Measurements from ENCODE around the gene NRXN2.

NRXN2 gene

GRCh38 chr11:64757549-64758329 lies 34.7 kb upstream of the NRXN2 start:
- TF ChIP-seq RAD21 (IDR thresholded peaks at IDR 0.05; ENCODE audit: low read depth) (no peak), TAF1 (IDR thresholded peaks at IDR 0.05; ENCODE audit: low read depth) (no peak), USF1 (IDR thresholded peaks at IDR 0.05) (no peak), CEBPB (IDR thresholded peaks at IDR 0.05) (no peak), ZBTB7A (IDR thresholded peaks at IDR 0.05; ENCODE audit: low read depth) (no peak), TEAD4 (IDR thresholded peaks at IDR 0.05) (no peak), CREB1 (IDR thresholded peaks at IDR 0.05; ENCODE audit: low read depth) (no peak), NFIC (IDR thresholded peaks at IDR 0.05) (no peak), TCF12 (IDR thresholded peaks at IDR 0.05; ENCODE audit: low read depth) (no peak)
- TF ChIP-seq, protein P1, sequence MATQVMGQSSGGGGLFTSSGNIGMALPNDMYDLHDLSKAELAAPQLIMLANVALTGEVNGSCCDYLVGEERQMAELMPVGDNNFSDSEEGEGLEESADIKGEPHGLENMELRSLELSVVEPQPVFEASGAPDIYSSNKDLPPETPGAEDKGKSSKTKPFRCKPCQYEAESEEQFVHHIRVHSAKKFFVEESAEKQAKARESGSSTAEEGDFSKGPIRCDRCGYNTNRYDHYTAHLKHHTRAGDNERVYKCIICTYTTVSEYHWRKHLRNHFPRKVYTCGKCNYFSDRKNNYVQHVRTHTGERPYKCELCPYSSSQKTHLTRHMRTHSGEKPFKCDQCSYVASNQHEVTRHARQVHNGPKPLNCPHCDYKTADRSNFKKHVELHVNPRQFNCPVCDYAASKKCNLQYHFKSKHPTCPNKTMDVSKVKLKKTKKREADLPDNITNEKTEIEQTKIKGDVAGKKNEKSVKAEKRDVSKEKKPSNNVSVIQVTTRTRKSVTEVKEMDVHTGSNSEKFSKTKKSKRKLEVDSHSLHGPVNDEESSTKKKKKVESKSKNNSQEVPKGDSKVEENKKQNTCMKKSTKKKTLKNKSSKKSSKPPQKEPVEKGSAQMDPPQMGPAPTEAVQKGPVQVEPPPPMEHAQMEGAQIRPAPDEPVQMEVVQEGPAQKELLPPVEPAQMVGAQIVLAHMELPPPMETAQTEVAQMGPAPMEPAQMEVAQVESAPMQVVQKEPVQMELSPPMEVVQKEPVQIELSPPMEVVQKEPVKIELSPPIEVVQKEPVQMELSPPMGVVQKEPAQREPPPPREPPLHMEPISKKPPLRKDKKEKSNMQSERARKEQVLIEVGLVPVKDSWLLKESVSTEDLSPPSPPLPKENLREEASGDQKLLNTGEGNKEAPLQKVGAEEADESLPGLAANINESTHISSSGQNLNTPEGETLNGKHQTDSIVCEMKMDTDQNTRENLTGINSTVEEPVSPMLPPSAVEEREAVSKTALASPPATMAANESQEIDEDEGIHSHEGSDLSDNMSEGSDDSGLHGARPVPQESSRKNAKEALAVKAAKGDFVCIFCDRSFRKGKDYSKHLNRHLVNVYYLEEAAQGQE (IDR thresholded peaks at IDR 0.05; ENCODE audit: low read depth), result no peak

DNA sequence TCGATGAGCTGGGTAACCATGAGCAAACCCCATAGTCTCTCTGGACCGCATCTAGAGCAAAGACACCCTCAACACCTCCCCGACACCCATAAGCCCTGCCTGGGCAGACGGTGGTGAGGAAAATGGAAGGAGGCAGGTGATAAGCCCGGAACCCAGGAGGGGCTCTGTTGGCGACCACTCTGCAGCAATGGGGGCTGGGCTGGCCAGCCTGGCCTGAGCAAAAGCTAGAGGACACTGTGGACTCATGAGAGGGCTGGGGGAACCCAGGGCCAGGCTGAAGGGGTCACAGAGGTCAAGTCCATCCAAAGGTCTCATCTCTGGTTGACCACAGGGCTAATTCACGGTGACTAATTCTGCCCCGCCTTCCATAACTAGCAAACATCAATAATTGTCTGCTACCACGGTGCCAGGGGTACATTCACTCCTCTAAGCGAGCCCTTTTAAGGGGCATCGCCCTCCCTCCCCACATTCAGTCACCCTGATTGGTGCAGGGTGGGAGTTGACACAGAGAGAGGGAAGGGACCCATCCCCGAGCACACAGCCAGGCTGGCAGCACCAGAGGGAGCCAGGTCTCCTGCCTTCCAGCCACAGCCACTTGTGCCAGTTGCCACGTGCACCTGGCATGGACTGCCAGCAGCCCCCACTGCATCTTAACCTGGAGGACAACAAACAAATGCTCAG lies 32.8 kb upstream of the NRXN2 start:
- TF ChIP-seq FOXM1 (IDR thresholded peaks at IDR 0.05; ENCODE audit: borderline replicate concordance, low read depth), result no peak
- TF ChIP-seq ZBTB7A (IDR thresholded peaks at IDR 0.05; ENCODE audit: low read depth), result no peak
- no peak for TF ChIP-seq CEBPB (IDR thresholded peaks at IDR 0.05)
- no peak for TF ChIP-seq CREB1 (IDR thresholded peaks at IDR 0.05; ENCODE audit: low read depth)
- TF ChIP-seq RAD21 (IDR thresholded peaks at IDR 0.05; ENCODE audit: low read depth), result no peak
- no peak for TF ChIP-seq TAF1 (IDR thresholded peaks at IDR 0.05; ENCODE audit: low read depth)
- TF ChIP-seq MAX (IDR thresholded peaks at IDR 0.05), result no peak
- no peak for TF ChIP-seq NFIC (IDR thresholded peaks at IDR 0.05)
- TF ChIP-seq USF1 (IDR thresholded peaks at IDR 0.05), result no peak
- no peak for TF ChIP-seq TCF12 (IDR thresholded peaks at IDR 0.05; ENCODE audit: low read depth)

- TF ChIP-seq MAX (IDR thresholded peaks at IDR 0.05), result no peak
- no peak for TF ChIP-seq EGR1 (IDR thresholded peaks at IDR 0.05)
- TF ChIP-seq TEAD4 (IDR thresholded peaks at IDR 0.05), result no peak
- no peak for TF ChIP-seq FOXM1 (IDR thresholded peaks at IDR 0.05; ENCODE audit: borderline replicate concordance, low read depth)
Observed at GRCh38 chr11:64754919-64755662, 32.1 kb upstream of the NRXN2 start.

DNA sequence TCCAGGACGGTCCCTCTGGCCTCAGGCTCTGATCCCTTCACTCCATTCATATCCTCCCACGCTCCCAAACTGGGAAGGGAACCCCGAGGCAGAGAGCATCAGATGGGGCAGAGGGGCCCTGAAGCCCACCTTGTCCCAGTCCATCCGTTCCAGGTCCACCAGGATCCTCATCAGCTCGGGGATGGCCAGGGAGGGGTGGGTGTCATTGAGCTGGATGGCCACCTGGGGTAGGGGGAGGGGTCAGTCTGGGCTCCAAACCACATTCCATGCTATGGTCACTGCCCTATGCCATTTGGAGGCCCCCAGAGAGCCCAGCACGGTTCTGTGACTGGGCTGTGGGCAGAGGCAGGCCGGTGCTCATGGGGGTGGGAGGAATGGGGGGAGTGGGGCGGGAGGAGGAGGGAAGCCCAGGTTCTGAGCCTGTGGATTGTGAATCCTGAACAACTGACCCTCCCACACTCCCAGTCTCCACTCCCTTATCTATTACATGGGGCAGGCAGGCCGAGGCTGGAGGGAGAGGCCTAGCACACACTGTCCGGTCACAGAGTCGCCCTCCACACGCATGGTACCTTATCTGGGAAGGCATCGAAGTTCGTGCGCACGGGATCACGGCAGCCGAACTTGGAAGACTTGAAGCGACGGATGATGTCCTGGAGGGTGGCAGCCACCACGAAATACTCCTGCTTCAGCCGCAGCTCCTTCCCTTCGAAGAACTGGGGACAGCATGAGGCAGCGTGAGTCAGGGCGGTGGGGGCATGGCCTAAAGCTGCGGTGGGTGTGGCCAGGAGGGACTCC lies 31.3 kb upstream of the NRXN2 start:
- TF ChIP-seq YY1 (IDR thresholded peaks at IDR 0.05; ENCODE audit: low read depth), result no peak
- TF ChIP-seq EP300 (IDR thresholded peaks at IDR 0.05; ENCODE audit: borderline replicate concordance), result no peak
- no peak for TF ChIP-seq TAF1 (IDR thresholded peaks at IDR 0.05; ENCODE audit: low read depth)
- TF ChIP-seq CEBPB (IDR thresholded peaks at IDR 0.05), result no peak
- no peak for TF ChIP-seq EGR1 (IDR thresholded peaks at IDR 0.05)
- TF ChIP-seq, protein P1 (IDR thresholded peaks at IDR 0.05; ENCODE audit: low read depth), result no peak
- TF ChIP-seq FOXM1 (IDR thresholded peaks at IDR 0.05; ENCODE audit: borderline replicate concordance, low read depth), result no peak
- TF ChIP-seq MAX (IDR thresholded peaks at IDR 0.05), result no peak
- no peak for TF ChIP-seq RAD21 (IDR thresholded peaks at IDR 0.05; ENCODE audit: low read depth)
- TF ChIP-seq CREB1 (IDR thresholded peaks at IDR 0.05; ENCODE audit: low read depth), result no peak
- no peak for TF ChIP-seq ZBTB7A (IDR thresholded peaks at IDR 0.05; ENCODE audit: low read depth)
- no peak for TF ChIP-seq NFIC (IDR thresholded peaks at IDR 0.05)
- TF ChIP-seq USF1 (IDR thresholded peaks at IDR 0.05), result no peak
- TF ChIP-seq TEAD4 (IDR thresholded peaks at IDR 0.05), result no peak
- no peak for TF ChIP-seq TCF12 (IDR thresholded peaks at IDR 0.05; ENCODE audit: low read depth)

All from Ishikawa (cell line).